NCI-H2196 (cell line): ENCODE measurements around the gene PRKCZ.
A peak's percentile ranks its signal among the peaks of the same experiment; 100 is the strongest.
"Not testable (repeated sequence)": the region's sequence is repeated elsewhere in the genome, so short reads cannot be mapped to it uniquely, and the experiment has no call there.

Source experiments
- DNase-seq: peaks from one replicate; lab custom pipeline; 2025; ENCODE audit not compliant: unreplicated experiment; lab: John Stamatoyannopoulos, UW

The PRKCZ gene

DNA sequence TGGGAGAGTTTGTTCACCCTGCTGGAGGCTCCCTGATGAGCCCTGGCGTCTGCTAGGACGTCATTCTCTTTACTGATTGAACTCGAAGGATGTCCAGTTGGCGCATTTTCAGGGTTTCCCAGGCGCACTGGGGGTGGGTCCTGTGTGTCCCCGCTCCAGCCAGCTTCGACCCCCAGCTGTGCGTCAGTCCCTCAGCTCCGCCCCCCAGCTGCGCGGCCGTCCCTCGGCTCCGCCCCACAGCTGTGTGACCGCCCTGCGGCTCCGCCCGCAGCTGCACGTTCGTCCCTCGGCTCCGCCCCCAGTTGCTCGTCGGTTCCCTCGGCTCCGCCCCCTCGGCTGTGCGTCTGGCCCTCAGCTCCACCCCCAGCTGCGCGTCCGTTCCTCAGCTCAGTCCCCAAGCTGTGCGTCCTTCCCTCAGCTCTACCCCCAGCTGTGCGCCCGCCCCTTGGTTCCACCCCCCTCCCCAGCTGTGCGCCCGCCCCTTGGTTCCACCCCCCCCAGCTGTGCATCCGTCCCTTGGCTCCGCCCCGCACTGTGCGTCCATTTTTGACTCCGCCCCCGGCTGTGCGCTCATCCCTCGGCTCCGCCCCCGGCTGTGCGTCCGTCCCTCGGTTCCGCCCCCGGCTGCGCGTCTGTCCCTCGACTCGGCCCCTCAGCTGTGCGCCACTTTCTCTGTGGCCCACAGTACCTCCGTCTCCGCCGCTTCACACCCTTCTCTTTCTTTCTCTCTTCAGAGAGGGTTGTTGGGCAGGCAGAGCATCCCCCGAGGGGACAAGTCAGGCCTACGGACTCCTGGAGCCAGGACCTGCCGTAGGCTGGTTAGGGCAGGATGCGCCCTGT is 83.0 kb downstream of the PRKCZ start:
- DNase-seq = peak; percentile 100

DNA sequence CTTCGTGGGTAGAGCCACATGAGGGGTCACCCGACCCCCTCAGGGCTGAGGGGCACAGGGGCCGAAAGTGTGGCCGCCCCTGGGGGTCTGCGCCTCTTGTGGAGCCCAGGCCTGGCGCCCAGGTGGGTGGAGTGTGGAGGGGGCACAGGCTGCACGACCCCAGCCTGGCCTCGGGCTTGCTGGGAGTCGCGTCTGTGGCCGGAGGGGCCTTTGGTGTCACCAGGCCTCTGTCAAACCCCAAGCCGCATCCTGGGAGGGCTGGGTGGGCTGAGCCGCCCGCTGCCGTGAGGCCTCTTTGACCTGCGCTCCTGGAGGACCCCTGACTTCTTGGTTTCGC is 83.6 kb downstream of the PRKCZ start:
- no peak for DNase-seq

- no peak for DNase-seq
These were observed 84.0 kb downstream of the PRKCZ start for GRCh38 chr1:2134266-2134620.

GRCh38 chr1:2134621-2135307 is 84.6 kb downstream of the PRKCZ start:
- no peak for DNase-seq

DNA sequence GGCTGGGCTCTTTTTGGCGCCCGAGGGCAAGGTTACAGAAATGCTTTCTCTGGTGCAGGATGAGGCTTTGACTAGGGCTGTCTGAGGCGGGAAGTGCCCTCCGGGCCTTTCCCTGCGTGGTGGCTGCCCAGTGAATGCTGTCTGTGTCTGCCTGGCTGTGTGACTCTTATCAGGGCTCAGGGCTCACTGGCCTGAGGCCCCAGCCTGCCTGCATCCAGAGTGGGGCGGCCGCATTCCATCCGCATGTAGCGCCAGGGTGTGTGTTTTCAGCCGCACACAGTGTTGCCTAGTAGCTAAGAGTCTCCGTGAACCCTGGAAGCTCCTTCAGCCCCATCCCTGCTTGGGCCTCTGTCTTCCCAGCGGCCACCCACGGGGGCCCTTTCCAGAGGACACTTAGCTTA is 85.2 kb downstream of the PRKCZ start:
- DNase-seq = no peak

GRCh38 chr1:2135941-2136340 is 85.7 kb downstream of the PRKCZ start:
- no peak for DNase-seq

DNA sequence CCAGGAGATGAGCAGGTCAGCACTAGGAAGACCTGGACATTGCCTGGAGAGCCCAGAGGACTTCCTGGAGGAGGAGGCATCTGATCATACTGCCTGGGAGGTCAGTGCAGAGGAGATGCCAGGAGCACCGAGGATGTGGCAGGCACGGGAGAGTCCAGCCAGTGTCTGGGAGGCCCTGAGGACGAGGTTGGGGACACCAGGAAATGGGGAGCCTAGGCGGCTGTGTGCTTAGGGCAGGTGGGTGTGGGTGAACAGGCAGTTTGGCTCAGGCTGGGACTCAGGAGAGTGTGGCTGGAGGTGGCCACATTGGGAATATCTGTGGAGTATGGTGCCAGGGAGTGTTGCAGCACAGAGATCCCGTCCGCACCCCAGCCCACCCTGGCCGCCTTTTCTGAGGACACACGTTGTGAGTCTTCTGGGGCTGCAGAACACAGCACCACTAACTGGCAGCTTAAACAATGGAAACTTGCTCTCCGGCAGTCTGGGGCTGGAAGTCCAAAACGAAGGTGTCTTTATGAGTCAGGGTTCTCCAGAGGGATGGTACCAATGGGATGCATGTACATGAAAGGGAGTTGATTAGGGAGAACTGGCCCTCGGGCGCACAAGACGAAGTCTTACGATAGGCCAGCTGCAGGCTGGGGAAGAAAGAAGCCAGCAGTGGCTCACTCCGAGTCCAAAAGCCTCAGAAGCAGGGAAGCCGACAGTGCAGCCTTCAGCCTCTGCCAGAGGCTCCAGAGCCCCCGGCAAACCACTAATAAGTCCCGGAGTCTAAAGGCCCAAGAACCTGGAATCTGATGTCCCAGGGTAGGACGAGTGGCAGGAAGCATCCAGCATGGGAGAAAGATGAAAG is 86.4 kb downstream of the PRKCZ start:
- no peak for DNase-seq

- DNase-seq = no peak
These were observed 87.3 kb downstream of the PRKCZ start for GRCh38 chr1:2137257-2138121.

DNA sequence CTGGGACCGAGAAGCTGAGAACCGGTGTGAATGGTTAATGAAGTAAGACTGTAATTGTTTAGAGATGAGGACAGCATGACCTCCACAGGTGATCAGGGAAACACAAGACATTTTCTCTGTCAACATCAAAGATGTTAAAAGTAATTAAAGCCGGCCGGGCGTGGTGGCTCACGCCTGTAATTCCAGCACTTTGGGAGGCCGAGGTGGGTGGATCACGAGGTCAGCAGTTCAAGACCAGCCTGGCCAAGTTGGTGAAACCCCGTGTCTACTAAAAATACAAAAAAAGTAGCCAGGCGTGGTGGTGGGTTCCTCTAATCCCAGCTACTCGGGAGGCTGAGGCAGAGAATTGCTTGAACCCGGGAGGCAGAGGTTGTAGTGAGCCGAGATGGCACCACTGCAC is 88.9 kb downstream of the PRKCZ start:
- DNase-seq = not testable (repeated sequence)

DNA sequence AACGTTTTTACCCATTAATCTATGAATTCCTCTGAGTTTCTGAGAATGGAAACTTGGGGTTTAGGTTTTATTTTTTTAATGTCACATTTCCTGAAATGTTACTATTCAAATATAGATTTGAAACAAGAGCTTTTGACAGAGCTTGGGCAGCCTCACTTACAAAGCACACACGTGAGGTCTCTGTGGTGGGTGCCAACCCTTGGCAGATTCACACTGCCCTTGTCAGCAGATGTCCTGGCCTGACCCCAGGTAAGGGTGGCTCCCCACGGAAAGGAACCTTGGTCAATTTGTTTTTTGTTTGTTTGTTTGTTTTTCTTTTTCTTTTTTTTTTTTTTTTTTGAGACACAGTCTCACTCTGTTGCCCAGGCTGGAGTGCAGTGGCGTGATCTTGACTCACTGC is 90.8 kb downstream of the PRKCZ start:
- no peak for DNase-seq

- DNase-seq = no peak
These were observed 93.7 kb downstream of the PRKCZ start for GRCh38 chr1:2143814-2144500.

DNA sequence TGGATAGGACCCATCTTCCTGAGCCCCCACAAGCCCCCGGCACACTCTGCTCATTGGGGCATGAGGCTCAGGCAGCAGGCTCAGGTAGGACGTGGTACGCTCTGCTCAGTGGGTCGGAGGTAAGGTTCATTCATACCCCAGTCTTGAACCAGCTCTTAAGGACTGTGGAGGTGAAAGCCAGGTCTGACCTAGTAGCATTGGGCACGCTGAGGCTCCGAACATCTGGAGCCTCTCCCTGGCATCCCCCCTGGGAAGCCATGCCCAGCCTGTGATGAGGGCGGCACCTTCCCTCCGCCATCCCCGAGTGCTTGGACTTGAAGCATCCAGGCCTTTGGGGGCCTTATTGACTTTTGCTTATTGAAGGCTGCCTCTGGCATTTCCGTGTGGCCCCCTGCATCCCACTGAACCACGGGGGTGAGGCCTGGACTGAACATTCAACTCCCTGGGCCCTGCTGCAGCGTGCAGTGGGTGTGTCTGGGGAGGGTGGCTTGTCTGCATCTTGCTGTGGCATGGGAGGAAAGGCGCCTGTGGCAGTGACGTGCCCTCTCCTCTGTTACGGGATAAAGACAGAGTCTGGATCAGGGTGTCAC is 94.4 kb downstream of the PRKCZ start:
- DNase-seq = no peak

- DNase-seq = no peak
These were observed 96.0 kb downstream of the PRKCZ start for GRCh38 chr1:2145946-2146835.

DNA sequence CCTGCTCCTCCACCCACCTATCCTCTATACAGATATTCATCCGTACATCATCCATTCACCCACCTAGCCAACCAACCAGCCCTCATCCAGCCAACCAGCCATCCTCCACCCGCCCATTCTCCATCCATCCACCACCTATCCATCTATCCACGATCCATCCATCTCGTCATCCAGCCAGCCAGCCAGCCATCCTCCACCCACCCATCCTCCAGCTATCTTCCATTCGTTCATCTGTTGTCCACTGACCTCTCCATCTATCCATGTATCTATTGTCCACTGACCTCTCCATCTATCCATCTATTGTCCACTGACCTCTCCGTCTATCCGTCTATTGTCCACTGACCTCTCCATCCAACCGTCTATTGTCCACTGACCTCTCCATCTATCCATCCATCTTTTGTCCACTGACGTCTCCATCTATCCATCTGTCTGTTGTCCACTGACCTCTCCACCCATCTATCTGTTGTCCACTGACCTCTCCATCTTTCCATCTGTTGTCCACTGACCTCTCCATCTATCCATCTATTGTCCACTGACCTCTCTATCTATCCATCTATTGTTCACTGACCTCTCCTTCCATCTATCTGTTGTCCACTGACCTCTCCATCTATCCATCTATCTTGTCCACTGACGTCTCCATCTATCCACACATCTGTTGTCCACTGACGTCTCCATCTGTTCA is 96.8 kb downstream of the PRKCZ start:
- no peak for DNase-seq

DNA sequence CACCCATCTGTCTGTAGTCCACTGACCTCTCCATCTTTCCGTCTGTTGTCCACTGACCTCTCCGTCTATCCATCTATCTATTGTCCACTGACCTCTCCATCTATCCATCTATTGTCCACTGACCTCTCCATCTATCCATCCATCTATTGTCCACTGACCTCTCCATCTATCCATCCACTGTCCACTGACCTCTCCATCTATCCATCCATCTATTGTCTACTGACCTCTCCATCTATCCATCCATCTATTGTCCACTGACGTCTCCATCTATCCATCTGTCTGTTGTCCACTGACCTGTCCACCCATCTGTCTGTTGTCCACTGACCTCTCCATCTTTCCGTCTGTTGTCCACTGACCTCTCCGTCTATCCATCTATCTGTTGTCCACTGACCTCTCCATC is 97.7 kb downstream of the PRKCZ start:
- not testable (repeated sequence) for DNase-seq

- DNase-seq = no peak
These were observed 98.5 kb downstream of the PRKCZ start for GRCh38 chr1:2148691-2149090.

- no peak for DNase-seq
These were observed 100.6 kb downstream of the PRKCZ start for GRCh38 chr1:2150801-2151200.

- DNase-seq = no peak
These were observed 101.0 kb downstream of the PRKCZ start for GRCh38 chr1:2151252-2151651.
